GM23338 (cell line): Measurements from ENCODE around the gene ZBTB18. TPM values are rescaled to one million over a fixed set of nuclear protein-coding genes. Genes with fewer than 3 reads are reported as not detected.

Experiments used
- ATAC-seq: fragments of 200-7000 bp; cut with Tn5 transposase; 3 replicates; pipeline ENCODE4 v1.9.1; 2020
- DNase-seq: peaks from one replicate; pipeline ENCODE4 v3.0.0-alpha.2; 2015; ENCODE audit warnings: low spot score
- H2AFZ ChIP-seq: fragments of 200-600 bp; sonication (generic); 2 replicates; pipeline ENCODE4 v1.8.0; 2016; ENCODE audit warnings: antibody characterized with exemption, mild to moderate bottlenecking, moderate library complexity
- H3F3A ChIP-seq: fragments of 200-600 bp; sonication (generic); replicated peaks from 2 replicates; pipeline ENCODE4 v1.8.0; 2017; ENCODE audit warnings: antibody characterized with exemption, mixed run types, low read depth
- H3K27ac ChIP-seq: fragments of 200-600 bp; sonication (generic); 2 replicates; pipeline ENCODE4 v1.6.1; 2016; ENCODE audit warnings: low read depth
- H3K27me3 ChIP-seq: fragments of 200-600 bp; sonication (generic); 2 replicates; pipeline ENCODE4 v1.8.0; 2016; ENCODE audit warnings: mild to moderate bottlenecking, mixed run types, moderate library complexity; ENCODE audit not compliant: insufficient read depth
- H3K36me3 ChIP-seq: fragments of 200-600 bp; sonication (generic); 2 replicates; pipeline ENCODE4 v1.8.0; 2016; ENCODE audit warnings: mild to moderate bottlenecking; ENCODE audit not compliant: insufficient read depth
- H3K4me1 ChIP-seq: fragments of 200-600 bp; sonication (generic); 2 replicates; pipeline ENCODE4 v1.8.0; 2016; ENCODE audit warnings: mild to moderate bottlenecking, moderate library complexity; ENCODE audit not compliant: insufficient read depth
- H3K4me2 ChIP-seq: fragments of 200-600 bp; sonication (generic); 2 replicates; pipeline ENCODE4 v1.7.1; 2017; ENCODE audit warnings: mixed run types
- H3K4me3 ChIP-seq: fragments of 200-600 bp; sonication (generic); 2 replicates; pipeline ENCODE4 v1.6.1; 2016; ENCODE audit warnings: mixed run types
- H3K79me2 ChIP-seq: fragments of 200-600 bp; sonication (generic); replicated peaks from 2 replicates; pipeline ENCODE4 v1.8.0; 2017; ENCODE audit warnings: mild to moderate bottlenecking; ENCODE audit not compliant: insufficient read depth
- H3K9me2 ChIP-seq: fragments of 200-600 bp; sonication (generic); 2 replicates; pipeline ENCODE4 v1.8.0; 2017; ENCODE audit not compliant: insufficient read depth
- H4K20me1 ChIP-seq: fragments of 200-600 bp; sonication (generic); replicated peaks from 2 replicates; pipeline ENCODE4 v1.8.0; 2017; ENCODE audit warnings: mild to moderate bottlenecking; ENCODE audit not compliant: insufficient read depth
- H3K27ac Mint-ChIP-seq: 2 replicates; pipeline ENCODE4 v1.8.0; 2020; ENCODE audit warnings: inconsistent platforms, mild to moderate bottlenecking, moderate library complexity, mixed read lengths
- H3K27me3 Mint-ChIP-seq: 3 replicates; pipeline ENCODE4 v1.8.0; 2022; ENCODE audit warnings: low read depth, mild to moderate bottlenecking, moderate library complexity, mixed read lengths, inconsistent platforms; ENCODE audit not compliant: insufficient read depth, poor library complexity
- H3K36me3 Mint-ChIP-seq: 3 replicates; pipeline ENCODE4 v1.8.0; 2021; ENCODE audit warnings: low read depth, mild to moderate bottlenecking, inconsistent platforms, moderate library complexity, mixed read lengths
- H3K4me1 Mint-ChIP-seq: 3 replicates; pipeline ENCODE4 v1.8.0; 2020; ENCODE audit warnings: mild to moderate bottlenecking, inconsistent platforms, mixed read lengths
- H3K4me3 Mint-ChIP-seq: 3 replicates; pipeline ENCODE4 v1.8.0; 2021; ENCODE audit warnings: moderate library complexity, mild to moderate bottlenecking, inconsistent platforms, mixed read lengths
- H3K9me3 Mint-ChIP-seq: 3 replicates; pipeline ENCODE4 v1.8.0; 2020; ENCODE audit warnings: moderate library complexity, mild to moderate bottlenecking, inconsistent platforms, mixed read lengths
- CREB1 ChIP-seq: fragments of 250-450 bp; sonication (Bioruptor Pico); IDR thresholded peaks from 2 replicates; pipeline ENCODE4 v1.5.0; 2020; ENCODE audit warnings: low read depth, mild to moderate bottlenecking, moderate library complexity
- POLR2AphosphoS5 ChIP-seq: IDR thresholded peaks from 2 replicates; pipeline ENCODE4 v1.6.1; 2016; ENCODE audit warnings: antibody characterized with exemption, low read depth
- STAT1 ChIP-seq: IDR thresholded peaks from one replicate; pipeline ENCODE4 v1.6.1; 2016; ENCODE audit warnings: antibody characterized with exemption; ENCODE audit not compliant: unreplicated experiment
- ZNF331 ChIP-seq: fragments of 250-450 bp; sonication (Bioruptor Pico); IDR thresholded peaks from 2 replicates; pipeline ENCODE4 v1.5.0; 2020; ENCODE audit warnings: low read depth, mild to moderate bottlenecking, moderate library complexity
- polyA plus RNA-seq: library from polyadenylated mRNA; unstranded; fragments of >200 nt; fragmentation: Nextera tagmentation; extraction: Ambion mirVana; gene quantifications from 2 replicates; pipeline ENCODE4 v1.2.1, GENCODE V29; 2016
- total RNA-seq: library from RNA; depleted of rRNA; stranded (reverse); fragments of >200 nt; shearing (Covaris generic); gene quantifications from 2 replicates; pipeline ENCODE4 v1.2.3, GENCODE V29; 2014
- TF ChIP-seq, protein P1 (sequence below): fragments of 250-450 bp; sonication (Bioruptor Pico); IDR thresholded peaks from 2 replicates; pipeline ENCODE4 v1.5.0; 2020; ENCODE audit warnings: mild to moderate bottlenecking, moderate library complexity
- TF ChIP-seq, protein P2 (sequence below): IDR thresholded peaks from 2 replicates; pipeline ENCODE4 v1.6.1; 2016; ENCODE audit warnings: antibody characterized with exemption
- TF ChIP-seq, protein P3 (sequence below), 2 experiments: fragments of 200-600 bp in 1 of 2; sonication (generic) in 1 of 2; conservative IDR thresholded peaks; 2 replicates each; pipeline versions ENCODE4 v1.5.1 to v1.6.1; 2016 to 2017; ENCODE audit warnings: antibody characterized with exemption in 2 of 2, low read depth in 2 of 2, mild to moderate bottlenecking in 2 of 2, moderate library complexity in 1 of 2
- TF ChIP-seq, protein P4 (sequence below): IDR thresholded peaks from one replicate; pipeline ENCODE4 v1.6.1; 2018; ENCODE audit warnings: antibody characterized with exemption; ENCODE audit not compliant: unreplicated experiment

The ZBTB18 gene
- total and polyA plus RNA-seq, 2 experiments from 2014 or later = 5.5 to 12.2 TPM

DNA sequence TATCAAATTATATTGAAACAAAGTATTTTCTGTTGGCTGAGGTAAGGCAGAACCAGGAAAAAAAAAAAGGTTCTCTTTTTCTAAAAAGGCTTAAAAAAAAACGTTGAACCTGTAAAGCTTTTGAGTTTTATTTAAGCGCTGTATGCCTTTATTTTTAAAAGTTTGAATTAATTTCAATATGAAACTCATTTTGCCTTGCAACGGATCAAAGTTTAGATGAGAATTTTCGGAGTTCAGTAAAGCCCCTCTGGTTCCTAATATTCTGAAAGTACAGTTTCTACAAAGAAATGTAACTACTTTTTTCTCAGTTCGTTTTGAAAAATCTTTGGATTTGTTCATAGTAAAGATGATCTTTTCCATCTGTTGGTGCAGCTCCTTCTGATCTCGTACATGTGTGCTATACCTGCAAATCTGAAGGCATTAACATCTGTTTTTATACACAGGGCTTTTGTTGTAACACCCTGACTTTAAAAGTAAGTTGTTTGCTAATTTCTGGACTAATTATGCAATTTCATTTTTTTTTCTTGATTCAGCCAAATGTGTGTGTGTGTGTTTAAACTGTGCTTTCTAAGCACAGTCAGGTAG lies 1.7 kb downstream of the ZBTB18 start:
- H3K79me2 ChIP-seq = peaks cover 55% of the 10 kb centered on the region

More for the DNA sequence above, 1.7 kb downstream of the ZBTB18 start:
- H3K27ac Mint-ChIP-seq = no peak overlapping the region
- no peaks in the 10 kb centered on the region for H3K9me2 ChIP-seq
- peaks cover 7% of the 10 kb centered on the region for H3K4me1 Mint-ChIP-seq
- H4K20me1 ChIP-seq = peaks cover 18% of the 10 kb centered on the region; the same call in 1 of the 2 replicates
- no peak for DNase-seq
- no peak overlapping the region for H3K4me3 ChIP-seq
- ATAC-seq = no peak
- TF ChIP-seq, protein P1, sequence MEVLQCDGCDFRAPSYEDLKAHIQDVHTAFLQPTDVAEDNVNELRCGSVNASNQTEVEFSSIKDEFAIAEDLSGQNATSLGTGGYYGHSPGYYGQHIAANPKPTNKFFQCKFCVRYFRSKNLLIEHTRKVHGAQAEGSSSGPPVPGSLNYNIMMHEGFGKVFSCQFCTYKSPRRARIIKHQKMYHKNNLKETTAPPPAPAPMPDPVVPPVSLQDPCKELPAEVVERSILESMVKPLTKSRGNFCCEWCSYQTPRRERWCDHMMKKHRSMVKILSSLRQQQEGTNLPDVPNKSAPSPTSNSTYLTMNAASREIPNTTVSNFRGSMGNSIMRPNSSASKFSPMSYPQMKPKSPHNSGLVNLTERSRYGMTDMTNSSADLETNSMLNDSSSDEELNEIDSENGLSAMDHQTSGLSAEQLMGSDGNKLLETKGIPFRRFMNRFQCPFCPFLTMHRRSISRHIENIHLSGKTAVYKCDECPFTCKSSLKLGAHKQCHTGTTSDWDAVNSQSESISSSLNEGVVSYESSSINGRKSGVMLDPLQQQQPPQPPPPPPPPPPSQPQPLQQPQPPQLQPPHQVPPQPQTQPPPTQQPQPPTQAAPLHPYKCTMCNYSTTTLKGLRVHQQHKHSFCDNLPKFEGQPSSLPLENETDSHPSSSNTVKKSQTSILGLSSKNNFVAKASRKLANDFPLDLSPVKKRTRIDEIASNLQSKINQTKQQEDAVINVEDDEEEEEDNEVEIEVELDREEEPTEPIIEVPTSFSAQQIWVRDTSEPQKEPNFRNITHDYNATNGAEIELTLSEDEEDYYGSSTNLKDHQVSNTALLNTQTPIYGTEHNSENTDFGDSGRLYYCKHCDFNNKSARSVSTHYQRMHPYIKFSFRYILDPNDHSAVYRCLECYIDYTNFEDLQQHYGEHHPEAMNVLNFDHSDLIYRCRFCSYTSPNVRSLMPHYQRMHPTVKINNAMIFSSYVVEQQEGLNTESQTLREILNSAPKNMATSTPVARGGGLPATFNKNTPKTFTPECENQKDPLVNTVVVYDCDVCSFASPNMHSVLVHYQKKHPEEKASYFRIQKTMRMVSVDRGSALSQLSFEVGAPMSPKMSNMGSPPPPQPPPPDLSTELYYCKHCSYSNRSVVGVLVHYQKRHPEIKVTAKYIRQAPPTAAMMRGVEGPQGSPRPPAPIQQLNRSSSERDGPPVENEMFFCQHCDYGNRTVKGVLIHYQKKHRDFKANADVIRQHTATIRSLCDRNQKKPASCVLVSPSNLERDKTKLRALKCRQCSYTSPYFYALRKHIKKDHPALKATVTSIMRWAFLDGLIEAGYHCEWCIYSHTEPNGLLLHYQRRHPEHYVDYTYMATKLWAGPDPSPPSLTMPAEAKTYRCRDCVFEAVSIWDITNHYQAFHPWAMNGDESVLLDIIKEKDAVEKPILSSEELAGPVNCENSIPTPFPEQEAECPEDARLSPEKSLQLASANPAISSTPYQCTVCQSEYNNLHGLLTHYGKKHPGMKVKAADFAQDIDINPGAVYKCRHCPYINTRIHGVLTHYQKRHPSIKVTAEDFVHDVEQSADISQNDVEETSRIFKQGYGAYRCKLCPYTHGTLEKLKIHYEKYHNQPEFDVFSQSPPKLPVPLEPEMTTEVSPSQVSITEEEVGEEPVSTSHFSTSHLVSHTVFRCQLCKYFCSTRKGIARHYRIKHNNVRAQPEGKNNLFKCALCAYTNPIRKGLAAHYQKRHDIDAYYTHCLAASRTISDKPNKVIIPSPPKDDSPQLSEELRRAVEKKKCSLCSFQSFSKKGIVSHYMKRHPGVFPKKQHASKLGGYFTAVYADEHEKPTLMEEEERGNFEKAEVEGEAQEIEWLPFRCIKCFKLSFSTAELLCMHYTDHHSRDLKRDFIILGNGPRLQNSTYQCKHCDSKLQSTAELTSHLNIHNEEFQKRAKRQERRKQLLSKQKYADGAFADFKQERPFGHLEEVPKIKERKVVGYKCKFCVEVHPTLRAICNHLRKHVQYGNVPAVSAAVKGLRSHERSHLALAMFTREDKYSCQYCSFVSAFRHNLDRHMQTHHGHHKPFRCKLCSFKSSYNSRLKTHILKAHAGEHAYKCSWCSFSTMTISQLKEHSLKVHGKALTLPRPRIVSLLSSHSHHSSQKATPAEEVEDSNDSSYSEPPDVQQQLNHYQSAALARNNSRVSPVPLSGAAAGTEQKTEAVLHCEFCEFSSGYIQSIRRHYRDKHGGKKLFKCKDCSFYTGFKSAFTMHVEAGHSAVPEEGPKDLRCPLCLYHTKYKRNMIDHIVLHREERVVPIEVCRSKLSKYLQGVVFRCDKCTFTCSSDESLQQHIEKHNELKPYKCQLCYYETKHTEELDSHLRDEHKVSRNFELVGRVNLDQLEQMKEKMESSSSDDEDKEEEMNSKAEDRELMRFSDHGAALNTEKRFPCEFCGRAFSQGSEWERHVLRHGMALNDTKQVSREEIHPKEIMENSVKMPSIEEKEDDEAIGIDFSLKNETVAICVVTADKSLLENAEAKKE (CRISPR knock-in tag) = no peak
- TF ChIP-seq STAT1 (no peak), ZNF331 (CRISPR knock-in tag) (no peak), CREB1 (CRISPR knock-in tag) (no peak), POLR2AphosphoS5 (no peak)
- TF ChIP-seq, protein P2, sequence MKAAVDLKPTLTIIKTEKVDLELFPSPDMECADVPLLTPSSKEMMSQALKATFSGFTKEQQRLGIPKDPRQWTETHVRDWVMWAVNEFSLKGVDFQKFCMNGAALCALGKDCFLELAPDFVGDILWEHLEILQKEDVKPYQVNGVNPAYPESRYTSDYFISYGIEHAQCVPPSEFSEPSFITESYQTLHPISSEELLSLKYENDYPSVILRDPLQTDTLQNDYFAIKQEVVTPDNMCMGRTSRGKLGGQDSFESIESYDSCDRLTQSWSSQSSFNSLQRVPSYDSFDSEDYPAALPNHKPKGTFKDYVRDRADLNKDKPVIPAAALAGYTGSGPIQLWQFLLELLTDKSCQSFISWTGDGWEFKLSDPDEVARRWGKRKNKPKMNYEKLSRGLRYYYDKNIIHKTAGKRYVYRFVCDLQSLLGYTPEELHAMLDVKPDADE = no peak
- TF ChIP-seq, protein P3, sequence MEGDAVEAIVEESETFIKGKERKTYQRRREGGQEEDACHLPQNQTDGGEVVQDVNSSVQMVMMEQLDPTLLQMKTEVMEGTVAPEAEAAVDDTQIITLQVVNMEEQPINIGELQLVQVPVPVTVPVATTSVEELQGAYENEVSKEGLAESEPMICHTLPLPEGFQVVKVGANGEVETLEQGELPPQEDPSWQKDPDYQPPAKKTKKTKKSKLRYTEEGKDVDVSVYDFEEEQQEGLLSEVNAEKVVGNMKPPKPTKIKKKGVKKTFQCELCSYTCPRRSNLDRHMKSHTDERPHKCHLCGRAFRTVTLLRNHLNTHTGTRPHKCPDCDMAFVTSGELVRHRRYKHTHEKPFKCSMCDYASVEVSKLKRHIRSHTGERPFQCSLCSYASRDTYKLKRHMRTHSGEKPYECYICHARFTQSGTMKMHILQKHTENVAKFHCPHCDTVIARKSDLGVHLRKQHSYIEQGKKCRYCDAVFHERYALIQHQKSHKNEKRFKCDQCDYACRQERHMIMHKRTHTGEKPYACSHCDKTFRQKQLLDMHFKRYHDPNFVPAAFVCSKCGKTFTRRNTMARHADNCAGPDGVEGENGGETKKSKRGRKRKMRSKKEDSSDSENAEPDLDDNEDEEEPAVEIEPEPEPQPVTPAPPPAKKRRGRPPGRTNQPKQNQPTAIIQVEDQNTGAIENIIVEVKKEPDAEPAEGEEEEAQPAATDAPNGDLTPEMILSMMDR (conservative IDR thresholded peaks at IDR 0.05; ENCODE audit: low read depth in 2 of 2) = no peak
- TF ChIP-seq, protein P4, sequence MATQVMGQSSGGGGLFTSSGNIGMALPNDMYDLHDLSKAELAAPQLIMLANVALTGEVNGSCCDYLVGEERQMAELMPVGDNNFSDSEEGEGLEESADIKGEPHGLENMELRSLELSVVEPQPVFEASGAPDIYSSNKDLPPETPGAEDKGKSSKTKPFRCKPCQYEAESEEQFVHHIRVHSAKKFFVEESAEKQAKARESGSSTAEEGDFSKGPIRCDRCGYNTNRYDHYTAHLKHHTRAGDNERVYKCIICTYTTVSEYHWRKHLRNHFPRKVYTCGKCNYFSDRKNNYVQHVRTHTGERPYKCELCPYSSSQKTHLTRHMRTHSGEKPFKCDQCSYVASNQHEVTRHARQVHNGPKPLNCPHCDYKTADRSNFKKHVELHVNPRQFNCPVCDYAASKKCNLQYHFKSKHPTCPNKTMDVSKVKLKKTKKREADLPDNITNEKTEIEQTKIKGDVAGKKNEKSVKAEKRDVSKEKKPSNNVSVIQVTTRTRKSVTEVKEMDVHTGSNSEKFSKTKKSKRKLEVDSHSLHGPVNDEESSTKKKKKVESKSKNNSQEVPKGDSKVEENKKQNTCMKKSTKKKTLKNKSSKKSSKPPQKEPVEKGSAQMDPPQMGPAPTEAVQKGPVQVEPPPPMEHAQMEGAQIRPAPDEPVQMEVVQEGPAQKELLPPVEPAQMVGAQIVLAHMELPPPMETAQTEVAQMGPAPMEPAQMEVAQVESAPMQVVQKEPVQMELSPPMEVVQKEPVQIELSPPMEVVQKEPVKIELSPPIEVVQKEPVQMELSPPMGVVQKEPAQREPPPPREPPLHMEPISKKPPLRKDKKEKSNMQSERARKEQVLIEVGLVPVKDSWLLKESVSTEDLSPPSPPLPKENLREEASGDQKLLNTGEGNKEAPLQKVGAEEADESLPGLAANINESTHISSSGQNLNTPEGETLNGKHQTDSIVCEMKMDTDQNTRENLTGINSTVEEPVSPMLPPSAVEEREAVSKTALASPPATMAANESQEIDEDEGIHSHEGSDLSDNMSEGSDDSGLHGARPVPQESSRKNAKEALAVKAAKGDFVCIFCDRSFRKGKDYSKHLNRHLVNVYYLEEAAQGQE = no peak
- peak overlapping the region; percentile 97; the same call in 1 of the 2 replicates for H3K4me2 ChIP-seq
- H2AFZ ChIP-seq = no peak overlapping the region
- peaks cover 18% of the 10 kb centered on the region for H3K27me3 Mint-ChIP-seq
- 0 out of 2 replicates have a peak, but pooled peaks cover 4% of the 10 kb centered on the region for H3F3A ChIP-seq
- peaks cover 7% of the 10 kb centered on the region for H3K36me3 Mint-ChIP-seq
- H3K36me3 ChIP-seq = no peaks in the 10 kb centered on the region
- H3K4me1 ChIP-seq = peaks cover 41% of the 10 kb centered on the region
- H3K27me3 ChIP-seq = peaks cover 13% of the 10 kb centered on the region
- H3K27ac ChIP-seq = no peak overlapping the region
- H3K9me3 Mint-ChIP-seq = no peaks in the 10 kb centered on the region
- H3K4me3 Mint-ChIP-seq = no peak overlapping the region
